Measurements from ENCODE around the gene RIN3.
"Not testable (repeated sequence)": the region's sequence is repeated elsewhere in the genome, so short reads cannot be mapped to it uniquely, and the experiment has no call there.

RIN3 gene

GRCh38 chr14:92675976-92676375 lies 162.4 kb downstream of the RIN3 start:
- no peak for DNase-seq

GRCh38 chr14:92676403-92677086 lies 163.0 kb downstream of the RIN3 start:
- no peak for DNase-seq

GRCh38 chr14:92677087-92677668 lies 163.6 kb downstream of the RIN3 start:
- peak; percentile 69 for DNase-seq

- DNase-seq: no peak
These were observed 164.4 kb downstream of the RIN3 start for GRCh38 chr14:92677955-92678354.

- DNase-seq: no peak
These were observed 165.2 kb downstream of the RIN3 start for GRCh38 chr14:92678766-92679165.

GRCh38 chr14:92679246-92679645 lies 165.7 kb downstream of the RIN3 start:
- DNase-seq: no peak

GRCh38 chr14:92680330-92680729 lies 166.7 kb downstream of the RIN3 start:
- DNase-seq: not testable (repeated sequence)

GRCh38 chr14:92680781-92681650 lies 167.4 kb downstream of the RIN3 start:
- DNase-seq: peak; percentile 83

- DNase-seq: no peak
These were observed 169.5 kb downstream of the RIN3 start for GRCh38 chr14:92683041-92683440.

GRCh38 chr14:92684801-92685560 lies 171.4 kb downstream of the RIN3 start:
- no peak for DNase-seq

- DNase-seq: no peak
These were observed 172.3 kb downstream of the RIN3 start for GRCh38 chr14:92685784-92686355.

GRCh38 chr14:92686411-92686899 lies 172.9 kb downstream of the RIN3 start:
- DNase-seq: no peak

- peak; percentile 76 for DNase-seq
These were observed 173.4 kb downstream of the RIN3 start for GRCh38 chr14:92686900-92687427.

- DNase-seq: no peak
These were observed 174.3 kb downstream of the RIN3 start for GRCh38 chr14:92687681-92688433.

GRCh38 chr14:92688434-92689375 lies 175.1 kb downstream of the RIN3 start:
- no peak for DNase-seq

- no peak for DNase-seq
These were observed 176.8 kb downstream of the RIN3 start for GRCh38 chr14:92690171-92691011.

GRCh38 chr14:92692822-92693226 lies 179.2 kb downstream of the RIN3 start:
- no peak for DNase-seq

- DNase-seq: no peak
These were observed 180.6 kb downstream of the RIN3 start for GRCh38 chr14:92693998-92694795.
